NCI-H1105 treated with DMSO at 0.1 percent for 48 hours (cell line): ENCODE data around the gene CD151.
A peak's percentile ranks its signal among the peaks of the same experiment; 100 is the strongest.

Experiments
- DNase-seq: peaks from one replicate; lab custom pipeline; 2025; lab: John Stamatoyannopoulos, UW

Gene CD151

GRCh38 chr11:829176-829846, 3.4 kb upstream of the CD151 start:
- DNase-seq, result no peak

GRCh38 chr11:829847-830294, 2.9 kb upstream of the CD151 start:
- DNase-seq, result no peak

GRCh38 chr11:830295-831117, 2.2 kb upstream of the CD151 start:
- peak; percentile 87 for DNase-seq

GRCh38 chr11:831118-831864, 1.5 kb upstream of the CD151 start:
- no peak for DNase-seq

DNA sequence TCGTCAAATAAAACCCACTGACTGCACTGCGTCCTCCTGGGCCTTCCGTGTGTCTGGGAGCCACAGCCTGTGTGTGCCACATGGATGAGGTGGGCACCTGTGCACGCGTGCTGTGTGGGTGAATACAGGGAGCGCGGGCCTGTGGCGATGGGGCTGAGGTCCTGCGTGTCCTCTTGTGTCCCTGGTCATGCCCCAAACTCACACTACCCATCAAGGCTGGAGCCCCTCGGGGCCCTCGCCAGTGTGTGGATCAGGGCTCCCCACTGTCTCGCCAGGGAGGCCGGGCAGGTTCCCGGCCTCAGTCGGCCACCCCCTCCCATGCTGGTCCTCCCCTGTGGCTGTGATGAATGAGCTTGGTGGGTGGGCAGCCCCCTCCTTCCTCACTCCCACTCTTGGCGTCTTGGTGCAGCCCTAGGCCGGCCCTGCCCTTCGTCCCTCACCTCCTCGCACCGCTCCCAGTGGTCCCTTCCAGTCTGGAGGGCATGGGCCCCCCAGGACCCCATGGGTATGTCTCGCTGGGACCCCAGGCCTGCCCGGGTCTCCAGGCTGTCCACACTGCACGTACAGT, 707 bp upstream of the CD151 start:
- no peak for DNase-seq

DNA sequence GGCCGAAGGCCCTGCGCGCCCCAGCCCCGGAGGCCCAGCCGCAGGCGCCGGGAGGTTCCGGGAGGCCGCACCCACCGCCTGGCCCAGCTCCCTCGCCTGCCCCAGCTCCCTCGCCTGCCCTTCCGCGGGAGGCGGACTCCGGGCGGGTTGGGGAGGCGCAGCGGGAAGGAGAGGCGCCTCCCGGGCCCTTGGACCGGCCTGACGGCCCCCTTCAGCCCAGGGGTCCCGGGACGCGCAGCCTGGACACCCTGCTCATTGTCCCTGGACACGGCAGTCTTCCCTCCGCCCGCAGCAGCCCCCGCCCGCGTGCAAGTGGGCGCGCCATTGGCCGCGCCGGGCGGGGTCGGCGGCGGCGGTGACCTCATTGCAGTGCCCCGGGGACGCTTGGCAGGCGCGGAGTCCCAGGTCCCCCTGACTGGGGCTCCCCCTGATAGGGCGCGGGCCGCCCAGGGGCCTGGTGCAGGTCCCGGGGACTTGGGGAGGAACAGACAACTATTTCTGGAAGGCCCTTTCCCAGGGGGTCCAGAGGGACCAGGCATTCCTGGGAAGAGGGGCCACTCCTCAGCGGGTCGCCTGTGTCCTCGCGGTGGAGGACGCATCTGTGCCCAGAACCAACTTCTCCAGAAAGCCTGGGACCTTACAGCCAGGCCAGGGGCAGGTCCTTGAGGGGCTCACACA, 501 bp downstream of the CD151 start:
- no peak for DNase-seq

DNA sequence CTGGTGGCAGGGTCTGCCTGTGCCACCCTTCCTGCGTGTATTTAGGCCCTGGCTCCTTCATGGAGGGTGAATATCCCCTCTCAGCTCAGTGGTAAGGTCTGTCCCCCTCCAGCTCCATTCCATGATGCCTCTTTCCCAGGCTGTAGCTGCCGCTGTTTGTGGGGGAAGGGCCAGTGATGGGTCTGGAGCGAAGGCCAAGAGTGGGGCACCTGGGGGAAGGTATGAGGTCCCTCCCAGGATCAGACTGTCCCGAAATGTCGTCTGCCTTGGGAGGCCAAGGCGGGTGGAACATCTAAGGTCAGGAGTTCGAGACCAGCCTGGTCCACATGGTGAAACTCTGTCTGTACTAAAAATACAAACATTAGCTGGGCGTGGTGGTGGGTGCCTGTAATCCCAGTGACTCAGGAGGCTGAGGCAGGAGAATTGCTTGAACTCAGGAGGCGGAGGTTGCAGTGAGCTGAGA, 1.1 kb downstream of the CD151 start:
- DNase-seq, result no peak

DNA sequence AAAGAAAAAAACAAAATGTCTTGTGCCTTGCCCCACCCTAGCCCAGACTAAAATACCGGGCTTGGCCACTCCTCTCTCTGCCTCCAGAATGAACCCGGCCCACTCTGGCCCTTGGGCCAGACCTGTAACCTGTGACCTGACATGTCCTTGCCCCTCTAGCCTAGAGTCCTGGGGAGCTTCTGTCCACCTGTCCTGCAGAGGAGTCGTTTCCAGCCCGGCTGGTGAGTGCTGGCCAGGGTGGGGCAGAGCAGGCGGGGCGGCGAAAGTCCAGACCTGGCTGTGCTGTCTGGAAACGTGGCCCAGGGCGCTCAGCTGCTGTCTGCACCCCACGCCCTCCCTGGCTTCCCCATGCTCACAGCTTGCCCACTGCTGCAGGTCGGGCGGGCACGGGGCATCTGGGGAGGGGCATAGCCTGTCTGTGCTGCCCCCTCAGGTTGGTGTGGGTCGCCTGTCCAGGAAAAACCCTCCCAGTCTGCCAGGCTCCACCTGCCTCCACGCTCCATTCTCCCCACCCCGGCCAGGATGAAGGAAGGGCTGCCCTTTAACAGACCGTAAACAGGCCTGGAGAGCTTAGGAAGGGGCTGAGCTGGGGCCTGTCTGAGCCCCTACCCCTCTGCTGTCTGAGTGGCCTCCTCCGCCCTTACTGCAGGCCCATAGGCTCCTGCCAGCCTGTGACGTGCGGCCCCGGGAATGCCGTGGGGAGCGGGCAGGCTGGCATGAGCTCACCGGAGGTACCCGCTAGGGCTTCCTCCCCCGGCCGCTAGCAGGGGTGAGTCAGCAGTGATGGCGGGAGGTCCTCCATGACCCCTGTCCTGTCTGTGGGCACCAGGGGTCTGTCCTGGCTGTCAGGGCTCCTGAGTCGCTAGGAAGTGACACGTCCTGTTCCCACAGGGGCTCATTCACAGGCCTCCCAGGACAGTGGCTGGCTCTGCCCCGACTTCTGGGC, 1.9 kb downstream of the CD151 start:
- DNase-seq, result no peak

- DNase-seq, result no peak
These were observed 3.5 kb downstream of the CD151 start for GRCh38 chr11:836274-836673.

DNA sequence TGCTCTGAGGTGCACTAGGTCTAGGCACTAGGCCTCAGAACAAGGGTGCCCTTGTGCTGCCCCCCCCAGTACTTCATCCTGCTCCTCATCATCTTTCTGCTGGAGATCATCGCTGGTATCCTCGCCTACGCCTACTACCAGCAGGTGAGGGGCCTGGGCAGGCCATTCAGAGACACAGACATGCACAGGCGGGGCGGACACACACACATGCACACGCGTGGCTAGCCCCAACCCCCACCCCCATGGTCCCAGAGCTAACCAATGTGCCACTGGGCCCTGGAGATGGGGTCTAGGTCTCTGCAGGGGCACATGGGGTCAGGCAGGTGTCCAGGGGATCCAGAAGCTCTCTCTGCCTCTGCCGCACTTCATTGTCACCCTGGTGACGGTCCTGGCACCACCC, 3.9 kb downstream of the CD151 start:
- no peak for DNase-seq

- no peak for DNase-seq
These were observed 4.6 kb downstream of the CD151 start for GRCh38 chr11:837189-837989.

- DNase-seq, result no peak
These were observed 5.2 kb downstream of the CD151 start for GRCh38 chr11:837990-838307.

DNA sequence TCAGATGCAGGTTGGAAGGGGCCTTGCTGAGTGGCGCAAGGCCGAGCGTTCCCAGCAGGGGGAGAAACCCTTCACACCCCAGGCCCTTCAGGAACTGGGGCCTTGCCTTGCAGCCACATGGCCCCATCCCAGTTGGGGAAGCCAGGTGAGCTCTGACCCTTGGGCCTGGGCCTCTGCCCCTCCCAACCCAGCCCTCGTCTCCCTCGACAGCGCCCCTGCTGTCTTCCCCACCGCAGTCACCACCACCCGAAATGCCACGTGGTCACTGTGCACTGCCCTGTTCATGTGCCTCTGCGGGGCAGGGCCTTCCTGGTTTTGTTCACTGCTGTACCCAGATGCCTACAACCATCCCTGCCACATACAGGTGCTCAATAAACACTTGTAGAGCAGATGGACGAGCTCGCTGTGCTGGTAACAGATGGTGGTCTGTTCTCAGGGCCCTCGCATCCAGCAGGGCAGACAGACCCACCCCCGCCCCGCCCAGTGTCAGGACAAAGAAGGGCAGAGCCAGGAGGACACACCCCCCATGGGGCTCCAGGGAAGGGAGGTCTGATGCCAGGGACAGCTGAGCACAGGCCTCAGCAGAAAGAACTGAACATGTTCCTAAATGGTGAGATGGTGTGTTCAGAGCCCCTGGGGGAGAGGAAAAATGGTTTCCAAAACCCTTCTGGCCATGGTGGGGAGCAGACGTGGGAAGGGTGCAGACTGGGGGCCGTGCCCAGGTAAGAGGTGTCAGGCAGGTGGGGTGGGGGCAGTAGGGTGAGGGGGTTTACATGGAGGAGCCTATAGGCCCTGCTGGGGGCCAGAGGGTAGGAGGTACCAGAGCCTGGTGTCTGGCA, 5.9 kb downstream of the CD151 start:
- no peak for DNase-seq

DNA sequence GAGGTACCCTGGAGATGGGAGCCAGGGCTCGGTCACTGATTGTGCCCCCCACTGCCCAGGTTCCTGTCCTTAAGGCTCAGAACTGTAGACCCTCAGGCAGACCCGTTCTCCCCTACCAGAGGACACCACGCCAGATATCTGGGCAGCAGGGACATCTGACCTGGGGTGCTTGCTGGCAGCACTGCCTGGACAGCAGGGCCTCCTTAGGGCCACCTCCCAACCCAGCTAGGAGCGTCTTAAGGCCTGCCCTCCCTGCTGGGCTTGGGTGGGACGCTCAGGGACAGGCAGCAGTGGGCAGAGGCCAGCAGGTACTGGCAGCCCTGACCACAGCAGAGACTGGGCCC, 6.5 kb downstream of the CD151 start:
- DNase-seq, result no peak

DNA sequence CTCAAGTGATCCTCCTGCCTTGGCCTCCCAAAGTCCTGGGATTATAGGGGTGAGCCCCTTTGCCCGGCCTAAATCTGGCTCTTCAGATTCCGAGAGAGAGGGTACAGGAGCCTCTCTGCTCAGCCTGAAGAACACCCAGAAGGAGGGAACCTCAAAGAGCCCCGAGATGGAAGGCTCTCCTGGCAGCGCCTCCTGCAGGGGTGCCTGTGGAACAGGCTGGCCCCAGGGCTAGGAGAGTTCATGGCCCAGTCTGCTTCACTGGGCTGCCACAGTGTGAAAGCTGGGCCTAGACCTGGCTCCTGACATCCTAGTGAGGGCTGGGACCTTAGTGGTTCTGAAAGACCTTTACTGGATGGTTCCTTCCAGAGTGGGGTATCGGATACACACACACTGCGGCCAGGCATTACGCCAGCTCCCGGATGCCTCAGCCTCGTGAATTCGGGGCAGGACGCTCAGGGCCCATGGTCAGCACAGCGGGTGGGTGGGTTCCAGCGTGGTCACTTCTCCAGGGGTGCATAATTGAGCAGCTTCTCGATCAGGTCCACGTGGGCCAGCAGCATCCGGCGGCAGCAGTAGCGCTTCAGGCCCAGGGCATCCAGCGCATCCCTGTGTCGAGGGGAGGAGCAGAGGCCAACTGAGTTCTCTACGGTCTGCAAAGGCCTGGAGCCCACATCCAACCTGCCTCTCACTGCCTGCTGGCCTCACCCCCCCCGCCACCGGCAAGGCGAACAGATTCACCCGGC, 7.3 kb downstream of the CD151 start:
- no peak for DNase-seq

- DNase-seq, result no peak
These were observed 9.2 kb downstream of the CD151 start for GRCh38 chr11:841981-842369.

DNA sequence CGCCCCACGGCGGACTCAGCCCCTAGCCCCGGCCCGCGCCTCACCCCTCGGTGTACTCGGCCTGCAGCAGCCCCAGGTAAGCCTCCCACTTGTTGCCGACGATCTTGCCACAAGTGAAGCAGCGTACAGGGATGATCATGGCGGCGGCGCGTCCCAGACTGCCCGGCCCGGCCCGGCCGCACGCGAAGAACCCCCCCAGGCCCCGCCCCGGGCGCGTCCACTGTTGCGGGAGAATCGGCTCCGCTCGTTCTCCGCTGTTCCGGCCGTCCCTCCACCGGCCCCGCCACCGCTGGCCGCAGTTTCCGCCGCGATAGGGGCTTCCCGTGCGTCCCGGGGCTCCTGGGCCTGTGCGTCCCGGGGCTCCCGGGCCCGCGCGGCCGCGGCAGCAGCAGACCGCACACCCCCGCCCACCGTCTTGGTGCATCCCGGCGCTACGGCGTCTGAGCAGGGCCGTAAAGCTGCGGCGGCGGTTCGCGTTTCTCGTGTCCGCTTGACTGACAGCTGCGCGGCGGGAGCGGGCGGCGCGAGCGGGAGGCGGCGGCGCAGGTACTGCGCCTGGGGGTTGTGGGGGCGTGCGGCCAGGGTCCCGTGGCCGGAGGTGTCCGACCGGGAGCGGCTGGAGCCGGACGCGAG, 9.7 kb downstream of the CD151 start, which contains the start of the genes POLR2L and TSPAN4:
POLR2L (minus strand) TSS at position 160 of the 633 bp plus-strand sequence; CDS start at position 139, 21 bp downstream.
TSPAN4 (plus strand) TSS at position 483 of the 633 bp plus-strand sequence. CDS start 7,453 bp downstream, outside the sequence.
- DNase-seq, result peak; percentile 72
